Hematopoietic multipotent progenitor cell treated with erythropoietin and hydrocortisone succinate and interleukin-3 and kit ligand, for 6 days (in vitro differentiated cells): ENCODE results near the gene OPCML.
A peak's percentile ranks its signal among the peaks of the same experiment; 100 is the strongest.

Experiments used
- DNase-seq: peaks from one replicate; pipeline ENCODE4 v3.0.0-alpha.2; 2015

OPCML gene

DNA sequence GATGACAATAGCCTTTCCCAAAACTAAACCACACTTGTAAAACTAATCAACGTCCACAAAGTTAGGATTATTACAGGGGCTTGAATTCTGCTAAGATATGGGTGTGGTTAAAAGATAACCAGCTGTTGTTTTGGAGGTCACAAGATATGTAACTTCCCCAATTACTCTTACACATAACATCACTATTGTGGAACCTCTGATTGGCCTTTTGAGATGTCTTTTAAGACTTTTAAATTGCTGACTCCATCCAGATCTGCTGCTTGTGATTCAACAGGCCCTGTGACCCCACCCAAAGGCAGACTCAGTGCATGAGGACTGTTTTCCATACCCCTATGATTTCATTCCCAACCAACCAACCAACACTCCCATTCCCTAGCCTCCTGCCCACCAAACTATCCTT, 893.9 kb downstream of the OPCML start:
- peak; percentile 39 for DNase-seq

GRCh38 chr11:132636523-132636922, 895.8 kb downstream of the OPCML start:
- no peak for DNase-seq

GRCh38 chr11:132632641-132633124, 899.6 kb downstream of the OPCML start:
- no peak for DNase-seq

GRCh38 chr11:132631989-132632388, 900.3 kb downstream of the OPCML start:
- DNase-seq: no peak

DNA sequence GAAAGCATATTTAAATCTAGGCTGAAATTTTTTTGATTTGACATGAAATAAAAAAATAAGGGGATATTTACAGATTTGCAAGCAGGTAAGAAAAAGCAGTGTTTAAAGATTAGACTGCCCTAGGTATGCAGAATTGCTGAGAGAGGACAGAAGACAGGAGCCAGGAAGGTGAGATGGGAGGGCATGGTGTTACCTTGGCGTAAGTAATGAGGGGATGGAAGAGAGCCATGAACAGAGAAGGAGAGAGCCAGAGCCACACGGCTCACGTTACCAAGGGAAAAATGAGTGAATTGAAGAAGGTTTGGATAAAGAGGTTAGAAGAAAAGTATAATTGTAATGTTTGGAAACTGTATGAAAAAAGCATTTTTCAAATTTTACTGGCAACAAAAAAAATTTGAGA, 904.3 kb downstream of the OPCML start:
- DNase-seq: no peak

DNA sequence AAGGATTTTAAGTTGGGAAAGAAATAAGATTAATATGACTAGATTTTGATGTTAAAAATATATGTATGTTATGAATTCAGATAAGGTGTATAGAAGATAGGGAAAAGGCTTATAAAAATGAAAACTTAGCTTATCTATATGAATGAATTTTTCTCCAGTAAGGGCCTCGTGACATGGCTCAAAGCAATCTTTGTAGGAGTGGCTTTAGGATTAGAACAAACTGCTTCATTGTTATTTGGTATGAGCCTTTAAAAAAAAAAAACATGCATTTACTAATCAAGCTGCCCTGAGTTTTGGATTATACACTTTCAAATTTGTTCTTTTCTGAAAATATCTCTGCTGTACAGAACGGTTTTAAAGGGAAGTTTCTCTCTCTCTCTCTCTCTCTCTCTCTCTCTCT, 905.9 kb downstream of the OPCML start:
- DNase-seq: no peak

DNA sequence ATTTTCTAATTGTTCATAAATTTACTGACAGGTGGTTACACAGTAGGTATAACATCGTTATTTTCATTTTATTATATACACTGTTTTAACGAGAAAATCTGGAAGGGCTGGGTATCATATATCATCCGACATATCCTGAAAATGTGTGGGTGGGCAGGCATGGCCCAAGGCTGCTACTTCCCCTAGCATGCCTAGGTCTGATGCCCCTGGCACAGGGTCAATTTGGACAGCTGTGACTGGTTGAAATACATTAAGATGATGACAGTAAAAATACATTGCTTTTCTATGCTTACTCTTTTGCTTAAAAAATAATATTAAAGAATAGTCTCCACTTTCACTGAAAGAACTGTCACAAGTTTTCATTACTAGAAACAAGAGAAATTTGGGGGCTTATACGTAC, 908.8 kb downstream of the OPCML start:
- DNase-seq: no peak

DNA sequence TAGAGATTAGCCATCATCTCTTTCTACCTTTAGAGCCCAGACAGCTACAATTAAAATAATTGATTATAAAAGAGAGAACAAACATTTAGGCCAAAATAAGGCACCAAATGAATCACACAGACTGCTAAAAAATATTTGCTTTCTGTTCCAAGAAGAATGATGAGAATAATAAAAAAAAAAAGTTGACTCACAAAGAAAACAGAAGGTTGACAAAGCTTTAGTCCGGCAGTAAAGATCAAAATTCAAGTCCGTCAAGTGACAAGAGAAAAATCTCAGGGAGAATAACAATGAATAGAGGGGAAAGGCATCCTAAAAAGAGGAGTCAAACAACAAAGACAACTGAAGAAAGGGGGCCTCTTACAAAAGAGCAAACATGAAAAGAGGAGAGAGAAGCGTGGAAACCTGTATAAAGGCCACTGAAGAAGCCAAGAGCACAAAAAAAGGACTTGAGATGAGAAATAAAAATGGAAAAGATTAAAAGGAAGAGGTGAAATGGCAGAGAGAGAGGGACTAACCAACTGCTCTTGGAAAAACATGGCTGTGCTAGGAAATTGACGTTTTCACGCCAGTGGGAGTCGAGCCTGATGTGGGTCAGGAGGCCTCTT, 910.2 kb downstream of the OPCML start:
- no peak for DNase-seq

DNA sequence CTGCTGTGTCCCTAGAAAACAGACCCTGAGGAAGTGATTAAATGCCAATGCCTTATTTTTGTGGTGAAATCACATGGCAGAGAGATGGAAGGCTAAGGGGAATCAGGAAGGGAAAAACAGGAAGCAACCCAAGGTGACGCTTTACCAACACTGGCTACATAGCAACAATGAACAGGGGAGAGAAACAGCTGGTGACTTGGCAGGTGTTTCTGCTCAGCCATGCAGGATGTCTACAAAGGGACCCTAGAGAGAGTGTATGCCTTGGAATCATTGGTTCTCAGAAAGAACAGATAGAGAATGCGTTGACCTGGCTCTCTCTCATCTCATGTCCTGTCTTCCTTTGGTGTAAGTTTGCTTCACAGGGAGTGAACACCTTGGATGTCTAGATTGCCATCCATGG, 911.9 kb downstream of the OPCML start:
- DNase-seq: no peak

GRCh38 chr11:132610791-132611190, 921.5 kb downstream of the OPCML start:
- no peak for DNase-seq

DNA sequence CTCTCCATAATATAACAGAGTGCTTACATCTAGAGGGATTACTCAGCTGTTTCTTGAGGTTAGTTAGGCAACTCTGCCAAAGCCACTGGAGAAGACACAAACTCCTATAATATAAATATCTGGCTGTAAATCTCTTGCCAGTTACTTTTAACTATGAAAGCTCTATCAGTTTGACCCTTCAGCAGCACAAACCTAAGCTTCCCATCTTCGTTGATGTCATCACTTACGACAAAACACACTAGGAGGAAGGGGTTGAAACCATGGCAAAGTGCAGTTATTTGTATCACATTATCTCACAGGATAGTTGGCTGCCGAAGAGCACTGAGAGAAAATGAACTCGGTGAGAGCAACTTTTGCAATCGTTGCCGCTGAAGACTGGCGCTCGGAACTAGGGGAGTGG, 922.1 kb downstream of the OPCML start:
- no peak for DNase-seq

DNA sequence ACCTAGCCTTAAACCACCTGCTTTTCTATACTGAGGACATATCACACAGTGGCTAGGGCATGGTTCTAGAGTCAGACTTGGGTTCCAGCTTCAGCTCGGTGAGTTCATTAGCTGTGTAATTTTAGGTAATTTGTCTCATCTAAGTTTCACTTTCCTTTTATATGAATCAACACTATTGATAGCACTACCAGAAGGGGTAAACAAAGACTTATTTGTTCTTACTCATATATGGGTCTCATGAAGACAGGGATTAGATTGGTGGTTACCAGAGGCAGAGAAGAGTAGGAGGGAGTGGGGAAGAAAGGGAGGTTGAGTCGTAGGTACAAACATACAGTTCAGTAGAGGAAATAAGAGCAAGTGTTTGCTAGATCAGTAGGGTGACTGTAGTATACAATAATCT, 924.7 kb downstream of the OPCML start:
- DNase-seq: no peak

GRCh38 chr11:132605825-132606570, 926.3 kb downstream of the OPCML start:
- DNase-seq: no peak

- DNase-seq: no peak
Measured at GRCh38 chr11:132604431-132604830, 927.9 kb downstream of the OPCML start.

- DNase-seq: no peak
Measured at GRCh38 chr11:132601875-132602274, 930.4 kb downstream of the OPCML start.

- DNase-seq: no peak
Measured at GRCh38 chr11:132595711-132596134, 936.6 kb downstream of the OPCML start.

DNA sequence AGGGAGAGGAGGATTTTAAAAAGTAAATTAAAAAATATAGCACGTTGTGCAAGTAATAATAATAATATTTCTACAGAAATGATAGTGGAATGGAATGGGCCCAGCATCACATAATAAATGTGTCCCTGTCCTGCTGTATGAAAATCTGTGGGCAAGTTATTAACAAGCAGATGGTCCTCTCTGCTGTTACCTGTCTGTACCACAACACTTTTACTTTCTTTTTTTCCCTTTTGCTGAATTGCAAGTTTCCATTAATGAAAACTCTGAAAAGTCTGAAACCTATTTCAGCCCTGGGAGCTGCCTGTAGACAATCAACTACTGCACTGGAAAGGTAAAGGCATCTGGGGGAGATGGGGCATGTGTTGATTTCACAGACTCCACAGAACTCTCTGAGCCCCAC, 937.1 kb downstream of the OPCML start:
- DNase-seq: no peak

- DNase-seq: no peak
Measured at GRCh38 chr11:132590986-132591385, 941.3 kb downstream of the OPCML start.

DNA sequence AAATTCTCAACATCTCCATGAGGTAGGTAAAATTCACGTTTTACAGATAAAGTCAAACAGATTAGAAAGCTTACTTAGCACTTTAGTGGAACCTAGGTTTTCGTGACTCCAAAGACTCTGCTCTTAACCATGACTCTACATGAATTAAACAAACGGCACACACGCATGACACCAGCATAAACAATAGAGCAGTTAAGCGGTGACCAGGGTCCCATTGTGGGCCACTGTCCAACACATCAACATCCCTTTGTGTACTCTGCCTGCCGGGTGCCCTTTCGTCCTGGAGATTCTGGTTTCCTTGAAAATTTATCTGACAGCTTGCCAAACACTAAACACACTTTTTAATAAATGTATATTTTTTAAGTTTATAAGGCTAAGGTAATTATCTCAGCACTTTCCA, 941.7 kb downstream of the OPCML start:
- DNase-seq: no peak

DNA sequence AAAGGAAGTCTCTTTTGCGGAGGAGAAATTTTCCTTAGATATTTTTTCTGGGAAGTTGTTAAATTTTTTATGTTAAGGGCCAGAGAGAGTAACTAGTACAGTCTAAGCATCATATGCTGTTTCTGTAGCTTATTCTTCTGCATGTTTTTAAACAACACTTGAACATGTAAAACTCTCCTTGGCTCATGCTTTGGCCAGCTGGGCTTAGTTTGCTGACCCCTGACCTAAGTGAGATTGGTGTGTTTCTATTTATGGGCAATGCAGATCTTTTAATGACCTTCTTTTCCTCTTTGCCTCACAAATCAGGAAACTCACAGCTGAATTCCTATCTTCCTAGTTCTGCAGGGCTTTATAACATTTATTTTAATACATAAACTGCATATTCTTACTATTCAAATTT, 942.5 kb downstream of the OPCML start:
- DNase-seq: no peak

DNA sequence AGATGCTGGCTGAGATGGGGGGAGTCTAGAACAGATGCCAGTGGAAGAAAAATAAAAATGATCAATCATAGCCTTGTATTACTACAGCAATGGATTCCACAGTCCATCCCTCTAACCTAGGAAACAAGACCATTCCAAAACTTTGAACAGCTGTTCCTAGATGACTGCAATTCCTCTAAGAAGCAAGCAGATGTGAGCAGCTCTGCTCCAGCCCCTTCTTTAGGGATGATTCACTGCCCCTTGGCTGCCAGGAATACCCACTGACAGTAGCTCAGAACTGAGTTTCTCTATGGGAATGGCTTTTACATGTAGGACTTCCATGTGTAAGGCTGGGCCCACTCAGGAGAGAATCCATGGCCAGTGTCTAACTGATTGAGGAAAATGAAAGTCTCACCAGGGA, 943.9 kb downstream of the OPCML start:
- no peak for DNase-seq

DNA sequence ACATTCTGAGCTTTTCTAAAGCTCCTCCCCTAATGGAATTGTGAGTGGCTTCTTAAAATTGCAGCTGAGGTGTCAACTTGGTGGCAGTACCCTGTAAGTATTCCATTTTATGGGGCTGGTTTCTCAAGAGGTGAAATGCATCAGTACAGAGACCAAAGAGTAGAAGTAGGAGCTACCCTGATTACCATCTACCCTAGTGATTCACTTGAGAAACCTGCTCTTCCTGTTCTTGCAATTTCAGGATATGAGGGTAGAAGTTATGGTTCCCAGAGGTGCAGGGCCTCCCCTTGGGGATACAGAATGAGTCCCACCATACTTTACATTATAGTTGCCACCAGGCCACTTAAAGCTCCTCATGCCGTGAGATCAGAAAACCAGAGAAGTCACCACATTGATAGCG, 944.6 kb downstream of the OPCML start:
- DNase-seq: no peak

- DNase-seq: no peak
Measured at GRCh38 chr11:132586801-132587200, 945.5 kb downstream of the OPCML start.

- DNase-seq: no peak
Measured at GRCh38 chr11:132579634-132580327, 952.5 kb downstream of the OPCML start.
